Breast epithelium (tissue), 4 donors: Measurements from ENCODE around the gene GAL. TPM values are rescaled to one million over a fixed set of nuclear protein-coding genes. Genes with fewer than 3 reads are reported as not detected.
"Not testable (repeated sequence)": the region's sequence is repeated elsewhere in the genome, so short reads cannot be mapped to it uniquely, and the experiment has no call there.

ENCODE experiments used
- DNase-seq, 2 donors: peaks; one replicate each; pipeline ENCODE4 v3.0.0-alpha.2; 2019; ENCODE audit warnings: low spot score in 2 of 2
- H3K27ac ChIP-seq, 2 donors: fragments of 200-600 bp; sonication (generic) in 1 of 2; one replicate each; pipeline ENCODE4 v1.5.1; 2016 to 2019; ENCODE audit warnings: mild to moderate bottlenecking in 1 of 2
- H3K27me3 ChIP-seq, 2 donors: fragments of 200-600 bp; sonication (generic) in 1 of 2; one replicate each; pipeline versions ENCODE4 v1.5.1 to v1.6.0; 2017 to 2019; ENCODE audit warnings: control low read depth in 1 of 2, mild to moderate bottlenecking in 1 of 2
- H3K36me3 ChIP-seq: fragments of 200-600 bp; one replicate; pipeline ENCODE4 v1.5.1; 2019
- H3K4me1 ChIP-seq, 2 donors: fragments of 200-600 bp; sonication (generic); one replicate each; pipeline ENCODE4 v1.5.1; 2016 to 2019; ENCODE audit warnings: control low read depth in 1 of 2
- H3K4me3 ChIP-seq, 3 donors: fragments of 200-600 bp; sonication (generic); 1 replicate in 2 of 3; 2 replicates in 1 of 3; pipeline ENCODE4 v1.5.1; 2016 to 2019; ENCODE audit warnings: mild to moderate bottlenecking in 3 of 3, moderate library complexity in 2 of 3
- H3K9me3 ChIP-seq, 2 donors: fragments of 200-600 bp; sonication (generic) in 1 of 2; one replicate each; pipeline ENCODE4 v1.5.1; 2016 to 2019; ENCODE audit warnings: control low read depth in 1 of 2
- CTCF ChIP-seq, 3 donors: fragments of 450-650 bp; IDR thresholded peaks; one replicate each; pipeline ENCODE4 v1.5.1; 2016 to 2017; ENCODE audit warnings: antibody characterized with exemption in 3 of 3, mild to moderate bottlenecking in 3 of 3, moderate library complexity in 3 of 3
- POLR2A ChIP-seq: fragments of 450-650 bp; IDR thresholded peaks from one replicate; pipeline ENCODE4 v1.6.1; 2016; ENCODE audit warnings: antibody characterized with exemption, mild to moderate bottlenecking, moderate library complexity
- POLR2AphosphoS5 ChIP-seq, 3 donors: sonication (generic); formaldehyde crosslinking; IDR thresholded peaks; one replicate each; pipeline ENCODE4 v1.6.1; 2017; ENCODE audit warnings: antibody characterized with exemption in 3 of 3
- intact Hi-C: fragments of 100-400 bp; cut with DNase I; formaldehyde crosslinking; loops from one replicate; pipeline ENCODE4 v1.15.1; 2023; ENCODE audit warnings: low total_unique reads
- total RNA-seq, 3 donors: library from RNA; depleted of rRNA; stranded (reverse); fragments of >200 nt; gene quantifications; one replicate each; pipeline ENCODE4 v1.1.0, GENCODE V29; 2016

The GAL gene
- 1 to 10 TPM in 2 of 3 donors, under 1 TPM in 1; 0.64 to 5.7 (median 1.3) TPM for total RNA-seq

GRCh38 chr11:68684385-68685356 is at the start of gene GAL:
TSS of gene GAL (plus strand) at chr11:68684544. CDS start at chr11:68684924, 380 bp downstream.
- Histone ChIP-seq H3K4me3 (peak within 1 kb of the TSS; percentile 29 to 76 (median 48)), H3K27me3 (peaks cover 12 to 17% of the 10 kb centered on the region in 2 donors), H3K36me3 (no peaks in the 10 kb centered on the region), H3K9me3 (no peaks in the 10 kb centered on the region), H3K4me1 (peaks cover 4 to 6% of the 10 kb centered on the region in 2 donors), H3K27ac (no peak within 1 kb of the TSS)
- TF ChIP-seq CTCF (IDR thresholded peaks at IDR 0.05) (no peak), POLR2A (no peak), POLR2AphosphoS5 (IDR thresholded peaks at IDR 0.05) (no peak)
- DNase-seq, result no peak
- intact Hi-C loops, result no loop called here

GRCh38 chr11:68634606-68635005 is 49.7 kb upstream of the GAL start:
- intact Hi-C loops, H3K27me3 ChIP-seq, H3K9me3 ChIP-seq, H3K4me3 ChIP-seq, DNase-seq, H3K27ac ChIP-seq, H3K36me3 ChIP-seq, H3K4me1 ChIP-seq: not testable (repeated sequence)

- DNase-seq, H3K27me3 ChIP-seq, H3K36me3 ChIP-seq, intact Hi-C loops, H3K4me1 ChIP-seq, H3K9me3 ChIP-seq, H3K27ac ChIP-seq: not testable (repeated sequence)
- peak overlapping the region in 1 of 3 donors; percentile 34 for H3K4me3 ChIP-seq
Measured at GRCh38 chr11:68635172-68635571, 49.2 kb upstream of the GAL start.

- intact Hi-C loops, H3K9me3 ChIP-seq, H3K27me3 ChIP-seq, H3K4me1 ChIP-seq, H3K36me3 ChIP-seq: not testable (repeated sequence)
- peak overlapping the region in 1 of 2 donors; percentile 36 for H3K27ac ChIP-seq
- DNase-seq, result peak in 1 of 2 donors; percentile 57
- peak overlapping the region in 1 of 3 donors; percentile 34 for H3K4me3 ChIP-seq
Measured at GRCh38 chr11:68635883-68636282, 48.5 kb upstream of the GAL start.

- H3K4me1 ChIP-seq, H3K27me3 ChIP-seq, H3K9me3 ChIP-seq, H3K36me3 ChIP-seq, intact Hi-C loops, H3K4me3 ChIP-seq, DNase-seq, H3K27ac ChIP-seq: not testable (repeated sequence)
Measured at GRCh38 chr11:68639322-68639721, 45.0 kb upstream of the GAL start.

GRCh38 chr11:68641880-68642279 is 42.5 kb upstream of the GAL start:
- Histone ChIP-seq H3K27ac (no peak overlapping the region), H3K4me1 (no peaks in the 10 kb centered on the region), H3K36me3 (no peaks in the 10 kb centered on the region), H3K27me3 (no peaks in the 10 kb centered on the region), H3K4me3 (no peak overlapping the region), H3K9me3 (peaks cover 2 to 3% of the 10 kb centered on the region in 2 donors)
- no peak for DNase-seq
- TF ChIP-seq CTCF (IDR thresholded peaks at IDR 0.05) (no peak), POLR2A (no peak), POLR2AphosphoS5 (IDR thresholded peaks at IDR 0.05) (no peak)
- intact Hi-C loops, result no loop called here

- DNase-seq, result no peak
- Histone ChIP-seq H3K4me1 (no peaks in the 10 kb centered on the region), H3K27me3 (no peaks in the 10 kb centered on the region), H3K36me3 (no peaks in the 10 kb centered on the region), H3K9me3 (peaks cover 11 to 13% of the 10 kb centered on the region in 2 donors), H3K4me3 (no peak overlapping the region), H3K27ac (no peak overlapping the region)
- no peak for TF ChIP-seq POLR2AphosphoS5 (IDR thresholded peaks at IDR 0.05)
- intact Hi-C loops, result no loop called here
Measured at GRCh38 chr11:68643585-68643984, 40.8 kb upstream of the GAL start.
